ENCODE data around the gene CFAP221.

GRCh38 chr2:119673796-119674195, 129.5 kb downstream of the CFAP221 start:
- TF ChIP-seq POLR2A (IDR thresholded peaks at IDR 0.05) (no peak), CTCF (IDR thresholded peaks at IDR 0.05) (no peak)

Measured in sigmoid colon (tissue), 3 donors.